ENCODE results near the gene PRKD2.

- TF ChIP-seq CTCF (IDR thresholded peaks at IDR 0.05) (no peak), POLR2A (IDR thresholded peaks at IDR 0.05) (no peak)
Measured at GRCh38 chr19:46755077-46755852, 38.4 kb upstream of the PRKD2 start.
